Measurements from ENCODE around the gene D2HGDH. TPM values are rescaled to one million over a fixed set of nuclear protein-coding genes. Genes with fewer than 3 reads are reported as not detected.

The D2HGDH gene
- total and polyA plus RNA-seq, 10 of the 15 experiments (the other 5 are each of a cell fraction or from before 2014, with no cell fraction given): 0.52 to 32.1 (median 11.0) TPM

GRCh38 chr2:241686650-241687425 is 47.6 kb upstream of the D2HGDH start, which contains the start of gene DTYMK (continued):
- TF ChIP-seq ZBTB33 (IDR thresholded peaks at IDR 0.05): no peak
- TF ChIP-seq, protein P1, sequence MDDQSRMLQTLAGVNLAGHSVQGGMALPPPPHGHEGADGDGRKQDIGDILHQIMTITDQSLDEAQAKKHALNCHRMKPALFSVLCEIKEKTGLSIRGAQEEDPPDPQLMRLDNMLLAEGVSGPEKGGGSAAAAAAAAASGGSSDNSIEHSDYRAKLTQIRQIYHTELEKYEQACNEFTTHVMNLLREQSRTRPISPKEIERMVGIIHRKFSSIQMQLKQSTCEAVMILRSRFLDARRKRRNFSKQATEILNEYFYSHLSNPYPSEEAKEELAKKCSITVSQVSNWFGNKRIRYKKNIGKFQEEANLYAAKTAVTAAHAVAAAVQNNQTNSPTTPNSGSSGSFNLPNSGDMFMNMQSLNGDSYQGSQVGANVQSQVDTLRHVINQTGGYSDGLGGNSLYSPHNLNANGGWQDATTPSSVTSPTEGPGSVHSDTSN (IDR thresholded peaks at IDR 0.05; ENCODE audit: insufficient replicate concordance, low read depth, low read length): no peak
- TF ChIP-seq NFYB (IDR thresholded peaks at IDR 0.05; ENCODE audit: insufficient read depth, low read depth, low read length): peak; percentile 77; the same call in 1 of the 2 replicates
- TF ChIP-seq, protein P2, sequence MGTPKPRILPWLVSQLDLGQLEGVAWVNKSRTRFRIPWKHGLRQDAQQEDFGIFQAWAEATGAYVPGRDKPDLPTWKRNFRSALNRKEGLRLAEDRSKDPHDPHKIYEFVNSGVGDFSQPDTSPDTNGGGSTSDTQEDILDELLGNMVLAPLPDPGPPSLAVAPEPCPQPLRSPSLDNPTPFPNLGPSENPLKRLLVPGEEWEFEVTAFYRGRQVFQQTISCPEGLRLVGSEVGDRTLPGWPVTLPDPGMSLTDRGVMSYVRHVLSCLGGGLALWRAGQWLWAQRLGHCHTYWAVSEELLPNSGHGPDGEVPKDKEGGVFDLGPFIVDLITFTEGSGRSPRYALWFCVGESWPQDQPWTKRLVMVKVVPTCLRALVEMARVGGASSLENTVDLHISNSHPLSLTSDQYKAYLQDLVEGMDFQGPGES (IDR thresholded peaks at IDR 0.05): 0 out of 2 replicates have a peak, but pooled peaks have one; percentile 56

GRCh38 chr2:241689306-241689705 is 45.1 kb upstream of the D2HGDH start:
- Histone ChIP-seq H3K4me3 (no peak overlapping the region), H3K4me2 (ENCODE audit: control insufficient read depth, insufficient read depth) (no peak overlapping the region), H3K9ac (ENCODE audit: control insufficient read depth, insufficient read depth, low read length) (no peak overlapping the region), H3K79me2 (ENCODE audit: control insufficient read depth, insufficient read depth, low read length) (peaks cover 35% of the 10 kb centered on the region), H3K27ac (ENCODE audit: control insufficient read depth, insufficient read depth) (no peak overlapping the region), H2AFZ (ENCODE audit: control insufficient read depth, low read depth, low read length) (no peak overlapping the region), H3K4me1 (ENCODE audit: control insufficient read depth, insufficient read depth, low read length) (peaks cover 7% of the 10 kb centered on the region; the same call in 1 of the 2 replicates), H3K27me3 (replicated peaks in 1 of 2; ENCODE audit: control insufficient read depth in 2 of 2, insufficient read depth in 2 of 2, low read length in 1 of 2) (no peaks in the 10 kb centered on the region), H3K36me3 (ENCODE audit: control insufficient read depth in 2 of 2, insufficient read depth in 2 of 2, low read length in 1 of 2) (peaks cover under 1 to 6% of the 10 kb centered on the region in 2 experiments; a peak in 3 of 4 replicates), H4K20me1 (ENCODE audit: control insufficient read depth, insufficient read depth) (no peaks in the 10 kb centered on the region), H3K9me3 (replicated peaks; ENCODE audit: control insufficient read depth, insufficient read depth, low read length) (no peaks in the 10 kb centered on the region)
- CTCF ChIA-PET: interaction anchor here (1.5 to 2.5 kb wide), 2 partner anchors 13 to 30 kb away, joined by 4 to 10 read pairs; partner anchors contain the start of gene ING5
- no peak for FAIRE-seq
- in situ Hi-C loops (cut with MboI): no loop called here
- POLR2A ChIA-PET: interaction anchor here (0.6 to 1.8 kb wide), 2 partner anchors 13 to 413 kb away, joined by 3 to 5 read pairs; partner anchors contain the start of gene ING5
- intact Hi-C loops (cut with micrococcal nuclease; ENCODE audit: unreplicated experiment): loop anchor here (5.0 kb wide), 1 partner anchor 43 kb away; the partner anchor contains the start of gene D2HGDH
- 88% methylated on average over 10 of the region's 10 CpGs for WGBS (ENCODE audit: insufficient coverage, insufficient replicate concordance, low lambda C conversion rate, missing lambda C conversion rate)
- BruUV-seq (replicated peaks): TSS peak; percentile 26
- no peak for ATAC-seq
- no peak for DNase-seq (ENCODE audit: low read depth, low spot score)
- SMC1A ChIA-PET (ENCODE audit: uncharacterized antibody, unreplicated experiment): interaction anchor here (1.4 to 2.7 kb wide), 3 partner anchors 44 to 367 kb away, joined by 3 to 11 read pairs (median 7); partner anchors contain the start of gene D2HGDH
- RAD21 ChIA-PET (ENCODE audit: unreplicated experiment): interaction anchor here (0.7 kb wide), 1 partner anchor 9 kb away, joined by 4 read pairs; no protein-coding TSS in a partner anchor
- TF ChIP-seq GABPA (IDR thresholded peaks at IDR 0.05; ENCODE audit: low read depth): no peak
- TF ChIP-seq SIX5 (IDR thresholded peaks at IDR 0.05; ENCODE audit: low read depth, low read length, severe bottlenecking): no peak
- no peak for TF ChIP-seq FOXK2 (IDR thresholded peaks at IDR 0.05)
- TF ChIP-seq CREB1 (IDR thresholded peaks at IDR 0.05; ENCODE audit: low read depth): no peak
- no peak for TF ChIP-seq RFX5 (IDR thresholded peaks at IDR 0.05; ENCODE audit: low read depth, low read length)
- TF ChIP-seq PAX5 (IDR thresholded peaks at IDR 0.05; ENCODE audit: borderline replicate concordance, low read depth, low read length): no peak
- no peak for TF ChIP-seq SP1 (IDR thresholded peaks at IDR 0.05; ENCODE audit: low read depth, low read length)
- TF ChIP-seq, protein P3, sequence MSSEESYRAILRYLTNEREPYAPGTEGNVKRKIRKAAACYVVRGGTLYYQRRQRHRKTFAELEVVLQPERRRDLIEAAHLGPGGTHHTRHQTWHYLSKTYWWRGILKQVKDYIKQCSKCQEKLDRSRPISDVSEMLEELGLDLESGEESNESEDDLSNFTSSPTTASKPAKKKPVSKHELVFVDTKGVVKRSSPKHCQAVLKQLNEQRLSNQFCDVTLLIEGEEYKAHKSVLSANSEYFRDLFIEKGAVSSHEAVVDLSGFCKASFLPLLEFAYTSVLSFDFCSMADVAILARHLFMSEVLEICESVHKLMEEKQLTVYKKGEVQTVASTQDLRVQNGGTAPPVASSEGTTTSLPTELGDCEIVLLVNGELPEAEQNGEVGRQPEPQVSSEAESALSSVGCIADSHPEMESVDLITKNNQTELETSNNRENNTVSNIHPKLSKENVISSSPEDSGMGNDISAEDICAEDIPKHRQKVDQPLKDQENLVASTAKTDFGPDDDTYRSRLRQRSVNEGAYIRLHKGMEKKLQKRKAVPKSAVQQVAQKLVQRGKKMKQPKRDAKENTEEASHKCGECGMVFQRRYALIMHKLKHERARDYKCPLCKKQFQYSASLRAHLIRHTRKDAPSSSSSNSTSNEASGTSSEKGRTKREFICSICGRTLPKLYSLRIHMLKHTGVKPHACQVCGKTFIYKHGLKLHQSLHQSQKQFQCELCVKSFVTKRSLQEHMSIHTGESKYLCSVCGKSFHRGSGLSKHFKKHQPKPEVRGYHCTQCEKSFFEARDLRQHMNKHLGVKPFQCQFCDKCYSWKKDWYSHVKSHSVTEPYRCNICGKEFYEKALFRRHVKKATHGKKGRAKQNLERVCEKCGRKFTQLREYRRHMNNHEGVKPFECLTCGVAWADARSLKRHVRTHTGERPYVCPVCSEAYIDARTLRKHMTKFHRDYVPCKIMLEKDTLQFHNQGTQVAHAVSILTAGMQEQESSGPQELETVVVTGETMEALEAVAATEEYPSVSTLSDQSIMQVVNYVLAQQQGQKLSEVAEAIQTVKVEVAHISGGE (CRISPR knock-in tag; IDR thresholded peaks at IDR 0.05): no peak
- no peak for TF ChIP-seq BMI1 (IDR thresholded peaks at IDR 0.05; ENCODE audit: borderline replicate concordance)
